ENCODE measurements around the gene SUCO. TPM values are rescaled to one million over a fixed set of nuclear protein-coding genes. Genes with fewer than 3 reads are reported as not detected.
A peak's percentile ranks its signal among the peaks of the same experiment; 100 is the strongest.

SUCO gene
- total RNA-seq, 5 donors from 2014 or later (not counting 1 experiment from before 2014, with no cell fraction given) = 43.7 to 87.1 (median 47.9) TPM

DNA sequence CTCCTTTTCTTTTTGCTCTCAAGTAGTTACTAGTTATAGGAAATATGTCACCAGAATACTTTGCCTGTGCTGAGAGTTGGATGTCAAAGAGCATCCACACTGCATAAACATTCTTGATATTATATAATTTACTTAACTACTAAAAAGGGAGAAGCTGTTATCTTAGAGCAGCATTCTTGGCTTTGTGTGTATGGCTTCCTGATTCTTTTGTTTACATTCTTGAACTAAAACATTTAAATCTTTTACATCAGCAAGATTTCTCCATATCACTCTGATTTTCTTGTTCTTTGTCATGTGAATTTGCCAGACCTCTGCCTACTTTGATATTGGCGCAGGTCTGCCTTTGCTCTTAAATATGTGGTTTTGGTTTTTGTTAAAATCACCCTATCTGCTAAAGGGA is 48.8 kb downstream of the SUCO start:
- POLR2A ChIA-PET = interaction anchor here in 1 of 2 donors (0.7 kb wide), 1 partner anchor 138 kb away, joined by 3 read pairs; no protein-coding TSS in a partner anchor
- H3K27me3 ChIP-seq (replicated peaks in 1 of 2; ENCODE audit: control insufficient read depth in 2 of 2, extremely low read depth in 1 of 2, insufficient read depth in 2 of 2, low read length in 1 of 2) = no peaks in the 10 kb centered on the region
- H3K9me3 ChIP-seq = no peaks in the 10 kb centered on the region
- Mint-ChIP-seq H3K4me3 (no peak overlapping the region), H3K36me3 (peaks cover 36% of the 10 kb centered on the region), H3K9me3 (no peaks in the 10 kb centered on the region), H3K4me1 (peaks cover 13 to 25% (median 14%) of the 10 kb centered on the region in 3 donors), H3K27me3 (no peaks in the 10 kb centered on the region), H3K27ac (peak overlapping the region in 1 of 2 donors; percentile 28)
- no peak overlapping the region for H3K4me3 ChIP-seq (ENCODE audit: control insufficient read depth in 1 of 2, extremely low read depth in 1 of 2, low read length in 1 of 2)
- no peak for ATAC-seq (replicated peaks in 1 of 4)
- peaks cover 0 to 16% of the 10 kb centered on the region in 2 donors for H3K36me3 ChIP-seq (ENCODE audit: control insufficient read depth in 2 of 2, extremely low read depth in 1 of 2, insufficient read depth in 1 of 2, low read length in 1 of 2)
- H3K4me1 ChIP-seq (ENCODE audit: control insufficient read depth in 1 of 2, extremely low read depth in 1 of 2, insufficient read depth in 2 of 2, low read length in 2 of 2) = no peaks in the 10 kb centered on the region
- no CpG with 5 or more reads among the region's 1 CpG for WGBS (ENCODE audit: insufficient coverage)
- no peak overlapping the region for H3K27ac ChIP-seq (ENCODE audit: low read length)
- CTCF ChIA-PET = interaction anchor here in 1 of 2 donors (1.4 kb wide), 1 partner anchor 138 kb away, joined by 5 read pairs; no protein-coding TSS in a partner anchor
- no peak for DNase-seq

DNA sequence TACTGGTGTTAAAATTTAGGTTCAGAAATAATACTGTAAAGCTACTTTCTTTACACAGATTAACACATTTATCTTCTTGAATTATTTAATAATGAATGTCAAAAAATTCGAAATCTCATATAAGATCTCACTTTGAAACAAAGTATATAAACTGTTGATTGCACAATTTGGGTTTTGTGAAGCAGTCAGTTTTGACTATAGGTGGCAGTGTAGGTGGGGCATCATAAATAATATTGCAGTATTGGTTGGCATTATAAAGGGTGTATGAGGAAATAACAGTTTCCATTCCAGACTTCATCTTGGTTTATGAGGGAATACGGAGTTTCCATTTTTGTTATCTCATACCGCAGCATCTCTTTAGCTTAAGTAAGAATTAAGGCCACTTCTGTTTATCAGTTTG is 49.9 kb downstream of the SUCO start:
- peaks cover 0 to 16% of the 10 kb centered on the region in 2 donors for H3K36me3 ChIP-seq (ENCODE audit: control insufficient read depth in 2 of 2, extremely low read depth in 1 of 2, insufficient read depth in 1 of 2, low read length in 1 of 2)
- H3K9me3 Mint-ChIP-seq = no peaks in the 10 kb centered on the region
- H3K9me3 ChIP-seq = no peaks in the 10 kb centered on the region
- H3K4me3 ChIP-seq (ENCODE audit: control insufficient read depth in 1 of 2, extremely low read depth in 1 of 2, low read length in 1 of 2) = no peak overlapping the region
- no peaks in the 10 kb centered on the region for H3K27me3 Mint-ChIP-seq
- POLR2A ChIA-PET = no interaction called here
- no peaks in the 10 kb centered on the region for H3K4me1 ChIP-seq (ENCODE audit: control insufficient read depth in 1 of 2, extremely low read depth in 1 of 2, insufficient read depth in 2 of 2, low read length in 2 of 2)
- no CpG with 5 or more reads among the region's 3 CpGs for WGBS (ENCODE audit: insufficient coverage)
- no peak overlapping the region for H3K27ac Mint-ChIP-seq
- H3K4me3 Mint-ChIP-seq = no peak overlapping the region
- H3K4me1 Mint-ChIP-seq = peaks cover 14 to 24% (median 17%) of the 10 kb centered on the region in 3 donors
- ATAC-seq (replicated peaks in 1 of 4) = no peak
- CTCF ChIA-PET = interaction anchor here in 1 of 2 donors (0.7 to 1.4 kb wide), 3 partner anchors 137 to 400 kb away, joined by 3 to 5 read pairs (median 3); no protein-coding TSS in a partner anchor
- peak in 1 of 35 experiments; percentile 8 for DNase-seq
- no peaks in the 10 kb centered on the region for H3K27me3 ChIP-seq (replicated peaks in 1 of 2; ENCODE audit: control insufficient read depth in 2 of 2, extremely low read depth in 1 of 2, insufficient read depth in 2 of 2, low read length in 1 of 2)
- peaks cover 35% of the 10 kb centered on the region for H3K36me3 Mint-ChIP-seq
- no peak overlapping the region for H3K27ac ChIP-seq (ENCODE audit: low read length)

DNA sequence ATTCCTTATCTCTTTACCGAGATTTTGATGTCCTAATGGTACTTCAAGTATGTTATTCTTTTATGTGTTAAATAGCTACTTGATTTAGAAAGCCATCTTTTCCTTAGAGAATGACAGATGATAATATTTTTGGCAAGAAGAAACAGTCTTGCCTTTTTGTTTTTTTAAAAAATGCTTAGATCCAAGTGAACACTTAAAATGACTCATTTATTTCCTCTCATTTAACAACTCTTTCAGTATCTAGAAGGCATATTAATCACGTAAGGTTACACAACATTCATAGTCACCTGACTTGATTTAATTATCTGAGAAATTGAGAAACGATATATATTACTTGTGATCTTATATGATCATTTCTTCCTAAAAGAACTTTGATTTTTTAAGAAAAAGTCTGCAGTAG is 52.4 kb downstream of the SUCO start:
- Histone ChIP-seq H3K27me3 (replicated peaks in 1 of 2; ENCODE audit: control insufficient read depth in 2 of 2, extremely low read depth in 1 of 2, insufficient read depth in 2 of 2, low read length in 1 of 2) (no peaks in the 10 kb centered on the region), H3K4me1 (ENCODE audit: control insufficient read depth in 1 of 2, extremely low read depth in 1 of 2, insufficient read depth in 2 of 2, low read length in 2 of 2) (no peaks in the 10 kb centered on the region), H3K9me3 (no peaks in the 10 kb centered on the region), H3K36me3 (ENCODE audit: control insufficient read depth in 2 of 2, extremely low read depth in 1 of 2, insufficient read depth in 1 of 2, low read length in 1 of 2) (peaks cover 6 to 20% of the 10 kb centered on the region in 2 donors), H3K27ac (ENCODE audit: low read length) (no peak overlapping the region), H3K4me3 (ENCODE audit: control insufficient read depth in 1 of 2, extremely low read depth in 1 of 2, low read length in 1 of 2) (no peak overlapping the region)
- no peaks in the 10 kb centered on the region for H3K27me3 Mint-ChIP-seq
- peaks cover 42% of the 10 kb centered on the region for H3K36me3 Mint-ChIP-seq
- ChIA-PET CTCF (interaction anchor here (0.5 to 1.5 kb wide), 5 partner anchors 25 to 944 kb away, joined by 3 to 4 read pairs (median 3); no protein-coding TSS in a partner anchor), POLR2A (no interaction called here)
- H3K4me1 Mint-ChIP-seq = peaks cover 19 to 32% (median 30%) of the 10 kb centered on the region in 3 donors
- DNase-seq (no peak), ATAC-seq (replicated peaks in 1 of 4) (no peak)
- WGBS (ENCODE audit: insufficient coverage) = no CpG with 5 or more reads among the region's 3 CpGs
- no peaks in the 10 kb centered on the region for H3K9me3 Mint-ChIP-seq
- H3K4me3 Mint-ChIP-seq = no peak overlapping the region
- peak overlapping the region in 1 of 2 donors; percentile 16 for H3K27ac Mint-ChIP-seq

DNA sequence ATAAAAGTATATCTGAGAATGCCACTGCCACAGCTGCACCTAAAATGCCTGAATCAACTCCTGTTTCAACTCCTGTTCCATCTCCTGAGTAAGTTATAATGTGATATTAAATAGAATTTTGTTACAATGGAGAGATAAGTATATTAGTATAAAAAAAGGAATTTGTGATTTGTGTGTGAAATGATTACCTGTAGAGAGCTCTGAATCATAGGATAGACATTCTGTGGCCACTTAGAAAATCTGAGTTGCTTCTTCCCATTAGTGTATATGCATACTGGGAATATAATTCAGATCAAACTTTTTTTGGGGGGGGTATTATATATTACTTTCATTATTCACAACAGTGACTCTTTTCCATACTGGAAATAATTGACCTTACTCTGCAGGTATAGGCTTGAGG is 52.9 kb downstream of the SUCO start:
- peaks cover 19 to 32% (median 30%) of the 10 kb centered on the region in 3 donors for H3K4me1 Mint-ChIP-seq
- H3K4me3 ChIP-seq (ENCODE audit: control insufficient read depth in 1 of 2, extremely low read depth in 1 of 2, low read length in 1 of 2) = no peak overlapping the region
- no peak overlapping the region for H3K27ac Mint-ChIP-seq
- ATAC-seq (replicated peaks in 1 of 4) (no peak), DNase-seq (no peak)
- H3K27me3 Mint-ChIP-seq = no peaks in the 10 kb centered on the region
- peaks cover 45% of the 10 kb centered on the region for H3K36me3 Mint-ChIP-seq
- H3K9me3 ChIP-seq = no peaks in the 10 kb centered on the region
- POLR2A ChIA-PET = no interaction called here
- H3K4me3 Mint-ChIP-seq = no peak overlapping the region
- peaks cover 9 to 24% of the 10 kb centered on the region in 2 donors for H3K36me3 ChIP-seq (ENCODE audit: control insufficient read depth in 2 of 2, extremely low read depth in 1 of 2, insufficient read depth in 1 of 2, low read length in 1 of 2)
- H3K27me3 ChIP-seq (replicated peaks in 1 of 2; ENCODE audit: control insufficient read depth in 2 of 2, extremely low read depth in 1 of 2, insufficient read depth in 2 of 2, low read length in 1 of 2) = no peaks in the 10 kb centered on the region
- no peaks in the 10 kb centered on the region for H3K4me1 ChIP-seq (ENCODE audit: control insufficient read depth in 1 of 2, extremely low read depth in 1 of 2, insufficient read depth in 2 of 2, low read length in 2 of 2)
- H3K9me3 Mint-ChIP-seq = no peaks in the 10 kb centered on the region
- H3K27ac ChIP-seq (ENCODE audit: low read length) = no peak overlapping the region
- CTCF ChIA-PET = interaction anchor here in 1 of 2 donors (1.0 to 1.5 kb wide), 2 partner anchors 24 to 134 kb away, joined by 3 to 4 read pairs; no protein-coding TSS in a partner anchor

DNA sequence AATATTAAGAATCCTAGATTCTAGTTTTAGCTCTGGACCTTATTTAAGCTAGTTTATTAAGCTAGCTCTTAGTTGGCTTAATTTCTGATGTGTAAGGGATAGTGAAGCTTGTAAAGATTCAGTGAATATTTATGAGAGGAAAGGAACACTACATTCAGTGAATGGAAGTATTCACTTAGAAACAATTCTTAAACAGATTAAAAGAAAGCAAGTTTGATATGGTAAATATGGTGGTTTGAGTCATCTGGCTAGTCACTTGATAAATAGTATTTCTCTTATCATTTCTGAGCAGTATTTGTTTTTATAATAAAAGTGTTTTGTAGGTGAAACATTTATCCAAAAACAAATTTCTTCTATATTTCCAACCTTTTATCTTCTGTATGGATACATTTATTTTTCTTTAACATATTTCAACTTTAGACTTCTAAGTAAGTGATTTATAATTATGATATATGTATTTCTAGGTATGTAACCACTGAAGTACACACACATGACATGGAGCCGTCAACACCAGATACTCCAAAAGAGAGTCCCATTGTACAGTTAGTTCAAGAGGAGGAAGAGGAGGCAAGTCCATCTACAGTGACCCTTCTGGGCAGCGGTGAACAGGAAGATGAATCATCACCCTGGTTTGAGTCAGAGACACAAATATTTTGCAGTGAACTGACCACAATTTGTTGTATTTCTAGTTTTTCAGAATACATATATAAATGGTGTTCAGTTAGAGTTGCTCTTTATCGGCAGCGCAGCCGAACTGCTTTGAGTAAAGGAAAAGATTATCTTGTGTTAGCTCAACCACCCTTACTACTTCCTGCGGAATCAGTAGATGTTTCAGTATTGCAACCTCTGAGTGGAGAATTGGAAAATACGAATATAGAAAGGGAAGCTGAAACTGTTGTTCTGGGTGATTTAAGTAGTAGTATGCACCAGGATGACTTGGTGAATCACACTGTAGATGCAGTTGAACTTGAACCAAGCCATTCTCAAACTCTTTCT is 55.6 kb downstream of the SUCO start:
- WGBS (ENCODE audit: insufficient coverage) = no CpG with 5 or more reads among the region's 7 CpGs
- H3K4me1 Mint-ChIP-seq = peaks cover 13 to 29% (median 21%) of the 10 kb centered on the region in 3 donors
- POLR2A ChIA-PET = interaction anchor here (0.6 kb wide), 3 partner anchors 9 to 185 kb away, joined by 3 to 13 read pairs (median 4); no protein-coding TSS in a partner anchor
- Histone ChIP-seq H3K9me3 (no peaks in the 10 kb centered on the region), H3K4me3 (ENCODE audit: control insufficient read depth in 1 of 2, extremely low read depth in 1 of 2, low read length in 1 of 2) (no peak overlapping the region), H3K4me1 (ENCODE audit: control insufficient read depth in 1 of 2, extremely low read depth in 1 of 2, insufficient read depth in 2 of 2, low read length in 2 of 2) (no peaks in the 10 kb centered on the region), H3K27me3 (replicated peaks in 1 of 2; ENCODE audit: control insufficient read depth in 2 of 2, extremely low read depth in 1 of 2, insufficient read depth in 2 of 2, low read length in 1 of 2) (no peaks in the 10 kb centered on the region), H3K27ac (ENCODE audit: low read length) (no peak overlapping the region), H3K36me3 (ENCODE audit: control insufficient read depth in 2 of 2, extremely low read depth in 1 of 2, insufficient read depth in 1 of 2, low read length in 1 of 2) (peaks cover 9 to 27% of the 10 kb centered on the region in 2 donors)
- ATAC-seq (replicated peaks in 1 of 4) = peak in 1 of 4 experiments; percentile 19
- peaks cover 60% of the 10 kb centered on the region for H3K36me3 Mint-ChIP-seq
- DNase-seq = no peak
- no peaks in the 10 kb centered on the region for H3K9me3 Mint-ChIP-seq
- CTCF ChIA-PET = interaction anchor here in 1 of 2 donors (1.3 kb wide), 1 partner anchor 21 kb away, joined by 3 read pairs; no protein-coding TSS in a partner anchor
- no peaks in the 10 kb centered on the region for H3K27me3 Mint-ChIP-seq
- H3K4me3 Mint-ChIP-seq = no peak overlapping the region
- peak overlapping the region; percentile 60 to 65 for H3K27ac Mint-ChIP-seq

DNA sequence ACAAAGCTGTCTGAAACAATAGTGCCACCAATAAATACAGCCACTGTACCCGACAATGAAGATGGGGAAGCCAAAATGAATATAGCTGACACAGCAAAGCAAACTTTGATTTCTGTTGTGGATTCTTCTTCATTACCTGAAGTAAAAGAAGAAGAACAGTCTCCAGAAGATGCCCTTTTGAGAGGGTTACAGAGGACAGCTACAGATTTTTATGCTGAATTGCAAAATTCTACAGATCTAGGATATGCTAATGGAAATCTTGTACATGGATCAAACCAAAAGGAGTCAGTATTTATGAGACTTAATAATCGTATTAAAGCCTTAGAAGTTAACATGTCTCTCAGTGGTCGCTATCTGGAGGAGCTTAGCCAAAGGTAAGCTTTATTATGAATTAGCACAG is 56.6 kb downstream of the SUCO start:
- Mint-ChIP-seq H3K27ac (peak overlapping the region in 1 of 2 donors; percentile 60), H3K9me3 (peaks cover 0 to 3% (median 0%) of the 10 kb centered on the region in 3 donors), H3K36me3 (peaks cover 68% of the 10 kb centered on the region), H3K4me1 (peaks cover 22 to 35% (median 25%) of the 10 kb centered on the region in 3 donors), H3K27me3 (no peaks in the 10 kb centered on the region), H3K4me3 (no peak overlapping the region)
- Histone ChIP-seq H3K9me3 (no peaks in the 10 kb centered on the region), H3K27me3 (replicated peaks in 1 of 2; ENCODE audit: control insufficient read depth in 2 of 2, extremely low read depth in 1 of 2, insufficient read depth in 2 of 2, low read length in 1 of 2) (no peaks in the 10 kb centered on the region), H3K27ac (ENCODE audit: low read length) (no peak overlapping the region), H3K4me3 (ENCODE audit: control insufficient read depth in 1 of 2, extremely low read depth in 1 of 2, low read length in 1 of 2) (no peak overlapping the region), H3K4me1 (ENCODE audit: control insufficient read depth in 1 of 2, extremely low read depth in 1 of 2, insufficient read depth in 2 of 2, low read length in 2 of 2) (no peaks in the 10 kb centered on the region), H3K36me3 (ENCODE audit: control insufficient read depth in 2 of 2, extremely low read depth in 1 of 2, insufficient read depth in 1 of 2, low read length in 1 of 2) (peaks cover 9 to 27% of the 10 kb centered on the region in 2 donors)
- 100% methylated on average over 2 of the region's 3 CpGs for WGBS (ENCODE audit: insufficient coverage)
- POLR2A ChIA-PET = interaction anchor here (0.5 to 0.6 kb wide), 3 partner anchors 8 to 1262 kb away, joined by 4 to 13 read pairs (median 5); no protein-coding TSS in a partner anchor
- no peak for DNase-seq
- CTCF ChIA-PET = interaction anchor here in 1 of 2 donors (0.7 kb wide), 1 partner anchor 1176 kb away, joined by 3 read pairs; no protein-coding TSS in a partner anchor
- no peak for ATAC-seq (replicated peaks in 1 of 4)

Measured in T-cell (primary cell).